Activated CD8-positive, alpha-beta T cell treated with anti-CD3 and anti-CD28 coated beads for 36 hours (primary cell): ENCODE results near the gene RPL10A. TPM values are rescaled to one million over a fixed set of nuclear protein-coding genes. Genes with fewer than 3 reads are reported as not detected.
"Not testable (repeated sequence)": the region's sequence is repeated elsewhere in the genome, so short reads cannot be mapped to it uniquely, and the experiment has no call there.

ENCODE experiments used
- ATAC-seq: fragments of 200-7000 bp; cut with Tn5 transposase; one replicate; pipeline ENCODE4 v1.10.0; 2021; ENCODE audit warnings: mild to moderate bottlenecking, moderate library complexity
- CTCF ChIA-PET: fragments of 350-600 bp; sonication (Branson Sonifier 250); formaldehyde crosslinking; loops from one replicate; lab custom pipeline; 2021; ENCODE audit warnings: antibody characterized with exemption; lab: Charles Lee
- POLR2A ChIA-PET: fragments of 350-600 bp; sonication (Branson Sonifier 250); formaldehyde crosslinking; loops from one replicate; lab custom pipeline; 2021; ENCODE audit warnings: antibody characterized with exemption; lab: Charles Lee
- DNase-seq: peaks from one replicate; pipeline ENCODE4 v3.0.0-alpha.2; 2020
- H3K27ac Mint-ChIP-seq: one replicate; pipeline ENCODE4 v1.8.0; 2021; ENCODE audit warnings: mild to moderate bottlenecking, mixed read lengths
- H3K27me3 Mint-ChIP-seq: one replicate; pipeline ENCODE4 v1.8.0; 2021; ENCODE audit warnings: mixed read lengths
- H3K36me3 Mint-ChIP-seq: one replicate; pipeline ENCODE4 v1.8.0; 2021; ENCODE audit warnings: low read depth, mixed read lengths
- H3K4me1 Mint-ChIP-seq: one replicate; pipeline ENCODE4 v1.8.0; 2021; ENCODE audit warnings: low read depth, mixed read lengths
- H3K4me3 Mint-ChIP-seq: one replicate; pipeline ENCODE4 v1.8.0; 2021; ENCODE audit warnings: mild to moderate bottlenecking, moderate library complexity, mixed read lengths
- H3K9me3 Mint-ChIP-seq: one replicate; pipeline ENCODE4 v1.8.0; 2021; ENCODE audit warnings: mixed read lengths
- intact Hi-C: fragments of 100-400 bp; cut with micrococcal nuclease; formaldehyde crosslinking; loops from one replicate; pipeline ENCODE4 v1.10.0; 2022
- total RNA-seq, 2 experiments: library from RNA; stranded (reverse); gene quantifications; one replicate each; pipeline ENCODE4 v1.2.3, GENCODE V29; 2021
- TF ChIP-seq, protein P1 (sequence below): fragments of 200-600 bp; IDR thresholded peaks from one replicate; pipeline ENCODE4 v1.8.0; 2022; ENCODE audit warnings: antibody characterized with exemption, mild to moderate bottlenecking

RPL10A gene
- total RNA-seq, 2 experiments from 2014 or later = 2,322 to 2,393 TPM

DNA sequence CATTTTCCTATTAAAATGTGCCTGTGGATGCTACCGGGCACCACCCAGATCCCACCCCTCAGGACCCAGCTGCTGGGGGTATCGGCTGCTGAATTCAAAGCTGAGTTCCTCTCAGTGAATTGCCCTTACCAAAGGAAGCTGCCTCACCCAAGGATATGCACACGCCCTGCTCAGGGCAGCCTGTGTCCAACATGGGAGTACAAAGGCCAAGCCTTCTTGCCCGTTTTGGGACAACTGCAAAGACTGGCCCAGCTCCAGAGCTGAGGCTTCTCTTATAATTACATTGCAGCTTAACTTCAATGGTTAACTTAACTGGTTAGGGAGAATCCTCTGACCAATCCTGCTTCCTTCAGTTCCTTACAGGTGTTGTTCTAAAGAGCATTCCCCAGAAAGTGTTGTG, 35.9 kb upstream of the RPL10A start:
- H3K36me3 Mint-ChIP-seq = peaks cover 9% of the 10 kb centered on the region
- no peaks in the 10 kb centered on the region for H3K27me3 Mint-ChIP-seq
- TF ChIP-seq, protein P1, sequence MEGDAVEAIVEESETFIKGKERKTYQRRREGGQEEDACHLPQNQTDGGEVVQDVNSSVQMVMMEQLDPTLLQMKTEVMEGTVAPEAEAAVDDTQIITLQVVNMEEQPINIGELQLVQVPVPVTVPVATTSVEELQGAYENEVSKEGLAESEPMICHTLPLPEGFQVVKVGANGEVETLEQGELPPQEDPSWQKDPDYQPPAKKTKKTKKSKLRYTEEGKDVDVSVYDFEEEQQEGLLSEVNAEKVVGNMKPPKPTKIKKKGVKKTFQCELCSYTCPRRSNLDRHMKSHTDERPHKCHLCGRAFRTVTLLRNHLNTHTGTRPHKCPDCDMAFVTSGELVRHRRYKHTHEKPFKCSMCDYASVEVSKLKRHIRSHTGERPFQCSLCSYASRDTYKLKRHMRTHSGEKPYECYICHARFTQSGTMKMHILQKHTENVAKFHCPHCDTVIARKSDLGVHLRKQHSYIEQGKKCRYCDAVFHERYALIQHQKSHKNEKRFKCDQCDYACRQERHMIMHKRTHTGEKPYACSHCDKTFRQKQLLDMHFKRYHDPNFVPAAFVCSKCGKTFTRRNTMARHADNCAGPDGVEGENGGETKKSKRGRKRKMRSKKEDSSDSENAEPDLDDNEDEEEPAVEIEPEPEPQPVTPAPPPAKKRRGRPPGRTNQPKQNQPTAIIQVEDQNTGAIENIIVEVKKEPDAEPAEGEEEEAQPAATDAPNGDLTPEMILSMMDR = no peak
- ChIA-PET CTCF (interaction anchor here (0.7 to 2.5 kb wide), 3 partner anchors 13 to 19 kb away, joined by 3 to 7 read pairs (median 6); no protein-coding TSS in a partner anchor), POLR2A (no interaction called here)
- intact Hi-C loops = no loop called here
- H3K9me3 Mint-ChIP-seq = peaks cover 16% of the 10 kb centered on the region
- DNase-seq = no peak
- no peak overlapping the region for H3K27ac Mint-ChIP-seq
- no peak for ATAC-seq
- no peaks in the 10 kb centered on the region for H3K4me1 Mint-ChIP-seq
- no peak overlapping the region for H3K4me3 Mint-ChIP-seq

DNA sequence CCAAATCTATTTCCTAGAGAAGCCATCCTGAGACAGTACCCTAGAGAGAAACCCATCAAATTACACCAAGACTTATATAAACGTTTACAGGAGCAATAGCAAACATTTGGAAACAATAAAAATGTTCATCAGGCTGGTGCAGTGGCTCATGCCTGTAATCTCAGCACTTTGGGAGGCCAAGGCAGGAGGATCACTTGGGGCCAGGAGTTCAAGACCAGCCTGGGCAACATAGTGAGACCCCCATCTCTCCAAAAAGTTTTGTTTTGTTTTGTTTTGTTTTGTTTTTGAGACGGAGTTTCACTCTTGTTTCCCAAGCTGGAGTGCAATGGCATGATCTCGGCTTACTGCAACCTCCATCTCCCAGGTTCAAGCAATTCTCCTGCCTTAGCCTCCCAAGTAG, 35.5 kb upstream of the RPL10A start:
- CTCF ChIA-PET = interaction anchor here (0.7 to 2.5 kb wide), 3 partner anchors 14 to 19 kb away, joined by 3 to 7 read pairs (median 6); no protein-coding TSS in a partner anchor
- POLR2A ChIA-PET, H3K27ac Mint-ChIP-seq: not testable (repeated sequence)

DNA sequence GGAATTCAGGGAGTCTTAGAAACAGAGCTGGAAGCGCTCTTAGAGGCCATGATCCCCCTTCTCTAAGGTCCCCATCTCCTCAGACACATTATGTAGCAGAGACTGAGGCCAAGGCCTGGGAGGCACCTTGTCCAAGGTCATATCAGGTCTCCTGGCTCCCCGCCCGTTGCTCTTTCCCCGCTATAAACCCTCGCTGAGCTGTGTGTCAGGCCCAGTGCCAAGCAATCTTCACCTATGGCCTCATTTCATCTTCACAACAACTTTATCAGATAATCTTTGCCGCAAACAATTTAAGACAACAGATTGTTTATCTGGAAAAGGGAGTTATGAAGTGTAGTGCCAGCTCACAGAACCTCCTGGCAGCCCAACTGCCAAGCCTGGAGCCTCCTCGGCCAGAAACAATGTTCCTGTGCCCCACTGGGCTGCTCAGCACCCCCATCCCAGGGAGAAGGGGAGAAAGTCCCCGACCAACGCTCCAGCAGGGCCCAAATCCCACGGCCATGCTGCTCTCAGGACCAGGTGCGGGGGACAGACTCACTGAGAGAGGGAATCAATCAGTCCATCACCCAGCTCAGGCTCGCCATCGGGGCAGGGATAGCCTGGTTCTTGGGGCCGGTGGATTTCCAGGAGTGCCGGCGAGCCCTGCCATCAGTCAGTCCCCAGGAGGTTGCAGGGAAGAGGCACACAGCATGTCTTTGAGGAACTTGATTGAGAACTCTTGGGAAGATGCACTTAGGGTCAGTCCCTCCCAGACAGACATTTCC, 32.9 kb upstream of the RPL10A start:
- Mint-ChIP-seq H3K4me1 (no peaks in the 10 kb centered on the region), H3K27me3 (no peaks in the 10 kb centered on the region), H3K36me3 (no peaks in the 10 kb centered on the region), H3K27ac (no peak overlapping the region), H3K9me3 (peaks cover under 1% of the 10 kb centered on the region), H3K4me3 (no peak overlapping the region)
- no peak for DNase-seq
- CTCF ChIA-PET = interaction anchor here (1.0 to 4.2 kb wide), 3 partner anchors 14 to 93 kb away, joined by 3 to 23 read pairs (median 4); partner anchors contain the start of gene RPL10A
- POLR2A ChIA-PET = interaction anchor here (0.6 to 1.4 kb wide), 2 partner anchors 92 to 437 kb away, joined by 3 to 4 read pairs; no protein-coding TSS in a partner anchor
- intact Hi-C loops = no loop called here
- no peak for ATAC-seq
- TF ChIP-seq, protein P1 = no peak

More for the DNA sequence above, 35.5 kb upstream of the RPL10A start:
- H3K9me3 Mint-ChIP-seq = peaks cover 16% of the 10 kb centered on the region
- ATAC-seq, intact Hi-C loops, H3K4me3 Mint-ChIP-seq, H3K36me3 Mint-ChIP-seq, H3K4me1 Mint-ChIP-seq, H3K27me3 Mint-ChIP-seq, DNase-seq: not testable (repeated sequence)

DNA sequence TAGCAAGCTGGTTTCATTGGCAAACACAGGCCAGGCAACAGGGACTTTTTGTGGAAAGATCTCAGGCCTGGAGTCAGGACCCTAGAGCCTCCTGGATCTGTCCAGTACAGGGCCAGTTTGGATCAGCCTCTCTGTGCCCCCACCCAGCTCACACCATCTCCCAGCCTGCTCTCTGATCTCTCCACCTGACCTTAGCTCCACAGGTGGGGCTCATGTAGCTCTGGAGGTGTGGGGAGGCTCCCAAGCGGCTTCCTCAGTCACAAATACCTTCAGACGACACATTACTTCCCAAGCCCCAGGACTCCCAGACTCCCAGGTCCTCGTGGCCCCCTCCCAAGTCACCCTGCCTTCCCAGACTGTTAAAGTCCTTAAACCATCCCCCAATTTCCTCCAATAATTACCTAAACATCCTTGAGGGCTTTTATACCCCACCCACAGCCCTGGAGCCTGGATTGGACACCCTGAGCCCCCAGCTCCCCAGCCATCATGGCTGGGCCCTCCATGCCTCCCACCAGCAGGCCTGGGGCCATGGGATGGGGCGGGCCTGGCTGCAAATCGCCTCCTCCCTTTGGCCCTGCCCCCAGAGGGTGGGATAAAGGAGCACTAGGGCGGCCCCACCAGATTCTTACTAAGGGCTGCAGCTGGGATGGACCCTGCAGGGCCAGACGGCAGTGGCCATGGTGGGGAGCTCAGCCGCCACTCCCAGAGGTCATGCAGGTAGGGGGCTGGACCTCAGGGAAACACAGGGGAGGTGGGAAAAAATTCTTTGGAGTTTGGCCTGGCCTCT, 31.9 kb upstream of the RPL10A start:
- TF ChIP-seq, protein P1 = no peak
- intact Hi-C loops = no loop called here
- ChIA-PET CTCF (interaction anchor here (0.6 to 4.2 kb wide), 3 partner anchors 13 to 143 kb away, joined by 3 to 23 read pairs (median 3); partner anchors contain the start of gene RPL10A), POLR2A (interaction anchor here (1.2 to 1.4 kb wide), 2 partner anchors 31 to 93 kb away, joined by 3 to 4 read pairs; no protein-coding TSS in a partner anchor)
- Mint-ChIP-seq H3K27ac (no peak overlapping the region), H3K4me1 (no peaks in the 10 kb centered on the region), H3K9me3 (no peaks in the 10 kb centered on the region), H3K36me3 (no peaks in the 10 kb centered on the region), H3K27me3 (no peaks in the 10 kb centered on the region), H3K4me3 (no peak overlapping the region)
- no peak for DNase-seq
- no peak for ATAC-seq

DNA sequence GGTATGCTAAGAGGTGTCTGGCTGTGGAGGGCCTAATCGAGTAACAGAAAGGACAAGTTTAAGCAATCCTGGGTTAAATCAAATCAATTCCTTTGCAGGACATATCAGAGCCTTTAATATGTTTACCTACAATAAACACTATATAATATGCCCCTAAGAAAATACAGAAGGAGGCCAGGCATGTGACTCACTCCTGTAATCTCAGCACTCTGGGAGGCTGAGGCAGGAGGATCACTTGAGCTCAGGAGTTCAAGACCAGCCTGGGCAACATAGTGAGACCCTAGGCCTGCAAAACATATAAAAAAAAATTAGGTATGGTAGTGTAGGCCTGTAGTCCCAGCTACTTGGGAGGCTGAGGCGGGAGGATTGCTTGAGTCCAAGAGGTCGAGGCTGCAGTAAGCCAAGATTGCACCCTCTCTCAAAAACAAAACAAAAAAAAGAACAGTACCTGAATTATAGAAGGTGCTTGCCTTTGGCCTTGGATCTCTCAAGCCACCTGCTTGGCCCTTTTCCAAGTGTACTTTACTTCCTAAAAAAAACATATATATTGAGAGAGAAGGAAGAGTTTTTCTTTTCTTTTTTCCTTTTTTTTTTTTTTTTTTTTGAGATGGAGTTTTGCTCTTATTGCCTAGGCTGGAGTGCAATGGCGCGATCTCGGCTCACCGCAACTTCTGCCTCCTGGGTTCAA, 29.7 kb upstream of the RPL10A start:
- H3K27me3 Mint-ChIP-seq, DNase-seq, H3K4me1 Mint-ChIP-seq, H3K9me3 Mint-ChIP-seq, H3K4me3 Mint-ChIP-seq, intact Hi-C loops, H3K27ac Mint-ChIP-seq, ATAC-seq, H3K36me3 Mint-ChIP-seq: not testable (repeated sequence)
- ChIA-PET POLR2A (interaction anchor here (0.6 kb wide), 1 partner anchor 16 kb away, joined by 3 read pairs; no protein-coding TSS in a partner anchor), CTCF (interaction anchor here (4.2 kb wide), 1 partner anchor 10 kb away, joined by 23 read pairs; no protein-coding TSS in a partner anchor)
